BLaER1 (cell line): ENCODE measurements around the gene GPR132.
"Not testable (repeated sequence)": the region's sequence is repeated elsewhere in the genome, so short reads cannot be mapped to it uniquely, and the experiment has no call there.

Experiments
- H3K27ac ChIP-seq: shearing (Covaris generic); formaldehyde crosslinking; 2 replicates; pipeline ENCODE4 v1.8.1; 2022
- H3K27me3 ChIP-seq: shearing (Covaris generic); formaldehyde crosslinking; 2 replicates; pipeline ENCODE4 v1.8.1; 2022
- H3K36me3 ChIP-seq: shearing (Covaris generic); formaldehyde crosslinking; 2 replicates; pipeline ENCODE4 v1.8.1; 2022
- H3K4me1 ChIP-seq: shearing (Covaris generic); formaldehyde crosslinking; 2 replicates; pipeline ENCODE4 v1.8.1; 2022
- H3K4me2 ChIP-seq: shearing (Covaris generic); formaldehyde crosslinking; 2 replicates; pipeline ENCODE4 v1.8.1; 2022
- H3K4me3 ChIP-seq: shearing (Covaris generic); formaldehyde crosslinking; 2 replicates; pipeline ENCODE4 v1.8.1; 2022
- H3K9ac ChIP-seq: shearing (Covaris generic); formaldehyde crosslinking; 2 replicates; pipeline ENCODE4 v1.8.1; 2022
- H3K9me3 ChIP-seq: shearing (Covaris generic); formaldehyde crosslinking; 2 replicates; pipeline ENCODE4 v1.8.1; 2022
- H4K20me1 ChIP-seq: shearing (Covaris generic); formaldehyde crosslinking; 2 replicates; pipeline ENCODE4 v1.8.1; 2022
- Cebpa-rat ChIP-seq: shearing (Covaris generic); IDR thresholded peaks from 2 replicates; pipeline ENCODE4 v1.8.1; 2022

GPR132 gene, protein sequence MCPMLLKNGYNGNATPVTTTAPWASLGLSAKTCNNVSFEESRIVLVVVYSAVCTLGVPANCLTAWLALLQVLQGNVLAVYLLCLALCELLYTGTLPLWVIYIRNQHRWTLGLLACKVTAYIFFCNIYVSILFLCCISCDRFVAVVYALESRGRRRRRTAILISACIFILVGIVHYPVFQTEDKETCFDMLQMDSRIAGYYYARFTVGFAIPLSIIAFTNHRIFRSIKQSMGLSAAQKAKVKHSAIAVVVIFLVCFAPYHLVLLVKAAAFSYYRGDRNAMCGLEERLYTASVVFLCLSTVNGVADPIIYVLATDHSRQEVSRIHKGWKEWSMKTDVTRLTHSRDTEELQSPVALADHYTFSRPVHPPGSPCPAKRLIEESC

DNA sequence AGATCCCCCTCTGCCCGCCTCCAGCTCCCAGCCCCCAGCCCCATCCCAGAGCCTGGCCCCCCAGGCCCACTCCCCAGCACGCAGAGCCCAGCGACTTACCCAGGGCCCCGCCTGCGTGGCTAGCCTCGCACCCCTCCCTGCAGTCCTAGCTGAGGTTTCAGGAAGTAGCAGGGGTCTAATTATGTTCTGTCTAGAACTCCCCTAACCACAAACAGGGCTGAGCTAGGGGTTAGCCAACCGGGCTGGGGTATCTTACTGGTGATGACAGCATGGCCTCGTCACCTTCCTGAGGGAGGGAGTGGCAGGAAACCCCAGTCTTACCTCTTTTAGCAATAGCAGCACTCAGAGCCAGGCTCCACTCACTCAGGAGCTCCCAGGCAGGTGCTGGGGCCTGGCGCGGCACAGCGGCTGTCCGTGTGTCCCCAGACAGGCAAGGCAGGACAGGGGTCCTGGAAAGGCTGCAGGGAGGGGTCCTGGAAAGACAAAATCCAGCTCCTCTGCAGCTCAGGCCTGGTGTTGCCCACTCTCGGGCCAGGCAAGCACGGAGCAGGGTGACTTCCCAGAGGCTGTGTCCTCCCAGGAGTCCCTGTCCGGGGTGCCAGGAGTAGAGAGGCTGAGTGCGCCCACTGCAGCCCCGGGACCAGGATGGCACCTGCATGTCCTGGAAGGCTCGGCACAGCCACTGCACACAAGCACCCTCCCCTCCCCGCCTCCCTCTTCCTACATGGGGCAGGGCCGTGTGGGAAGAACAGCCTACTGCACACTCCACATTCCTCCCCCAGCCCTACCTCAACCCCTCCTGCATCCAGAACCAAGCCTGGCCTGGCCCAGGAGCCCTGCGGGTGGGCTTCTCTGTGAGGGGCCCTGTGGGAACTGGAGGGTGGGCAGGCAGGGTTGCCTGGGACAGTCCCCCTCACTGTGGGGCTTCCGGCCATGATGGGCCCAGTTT, at the start of gene GPR132:
GPR132 (minus strand) TSS at position 151 of the 949 bp plus-strand sequence. CDS start 10,010 bp downstream, outside the sequence.
- Histone ChIP-seq H3K27me3 (no peaks in the 10 kb centered on the region), H4K20me1 (peaks cover 16% of the 10 kb centered on the region; the same call in 1 of the 2 replicates), H3K4me3 (peak within 1 kb of the TSS; percentile 76), H3K27ac (peak within 1 kb of the TSS; percentile 96), H3K36me3 (no peaks in the 10 kb centered on the region), H3K4me1 (peaks cover 97% of the 10 kb centered on the region), H3K4me2 (peak within 1 kb of the TSS; percentile 100), H3K9me3 (no peaks in the 10 kb centered on the region), H3K9ac (peak within 1 kb of the TSS; percentile 88)
- TF ChIP-seq Cebpa-rat: peak; percentile 64; the same call in 1 of the 2 replicates

DNA sequence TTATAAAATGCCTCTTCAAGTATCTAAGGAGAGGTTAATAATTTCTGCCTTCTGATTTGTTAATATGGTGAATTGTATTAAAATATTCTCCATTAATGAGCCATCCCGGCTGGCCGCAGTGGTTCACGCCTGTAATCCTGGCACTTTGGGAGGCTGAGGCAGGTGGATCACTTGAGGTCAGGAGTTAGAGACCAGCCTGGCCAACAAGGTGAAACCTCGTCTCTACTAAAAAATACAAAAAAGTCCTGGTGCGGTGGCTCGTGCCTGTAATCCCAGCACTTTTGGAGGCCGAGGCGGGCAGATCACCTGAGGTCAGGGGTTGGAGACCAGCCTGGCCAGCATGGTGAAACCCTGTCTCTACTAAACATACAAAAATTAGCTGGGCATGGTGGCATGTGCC, 44.0 kb upstream of the GPR132 start:
- H3K4me3 ChIP-seq, H3K4me1 ChIP-seq, H3K9ac ChIP-seq, H3K4me2 ChIP-seq, H3K27ac ChIP-seq, H3K27me3 ChIP-seq, H4K20me1 ChIP-seq: not testable (repeated sequence)
- Histone ChIP-seq H3K9me3 (peaks cover 20% of the 10 kb centered on the region), H3K36me3 (peaks cover 35% of the 10 kb centered on the region; the same call in 1 of the 2 replicates)

DNA sequence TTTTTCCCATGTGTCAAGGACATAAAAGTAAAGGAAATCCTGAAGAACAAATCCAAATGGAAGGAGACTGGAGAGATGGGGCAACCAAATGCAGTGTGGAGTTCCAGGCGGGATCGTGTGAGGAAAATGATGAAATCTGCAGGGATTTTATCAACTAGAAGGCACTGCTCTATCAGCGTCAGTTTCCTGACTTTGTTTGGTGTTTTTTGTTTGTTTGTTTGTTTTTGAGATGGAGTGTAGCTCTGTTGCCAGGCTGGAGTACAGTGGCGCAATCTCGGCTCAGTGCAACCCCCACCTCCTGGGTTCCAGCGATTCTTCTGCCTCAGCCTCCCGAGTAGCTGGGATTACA, 43.3 kb upstream of the GPR132 start:
- no peak overlapping the region for H3K4me2 ChIP-seq

DNA sequence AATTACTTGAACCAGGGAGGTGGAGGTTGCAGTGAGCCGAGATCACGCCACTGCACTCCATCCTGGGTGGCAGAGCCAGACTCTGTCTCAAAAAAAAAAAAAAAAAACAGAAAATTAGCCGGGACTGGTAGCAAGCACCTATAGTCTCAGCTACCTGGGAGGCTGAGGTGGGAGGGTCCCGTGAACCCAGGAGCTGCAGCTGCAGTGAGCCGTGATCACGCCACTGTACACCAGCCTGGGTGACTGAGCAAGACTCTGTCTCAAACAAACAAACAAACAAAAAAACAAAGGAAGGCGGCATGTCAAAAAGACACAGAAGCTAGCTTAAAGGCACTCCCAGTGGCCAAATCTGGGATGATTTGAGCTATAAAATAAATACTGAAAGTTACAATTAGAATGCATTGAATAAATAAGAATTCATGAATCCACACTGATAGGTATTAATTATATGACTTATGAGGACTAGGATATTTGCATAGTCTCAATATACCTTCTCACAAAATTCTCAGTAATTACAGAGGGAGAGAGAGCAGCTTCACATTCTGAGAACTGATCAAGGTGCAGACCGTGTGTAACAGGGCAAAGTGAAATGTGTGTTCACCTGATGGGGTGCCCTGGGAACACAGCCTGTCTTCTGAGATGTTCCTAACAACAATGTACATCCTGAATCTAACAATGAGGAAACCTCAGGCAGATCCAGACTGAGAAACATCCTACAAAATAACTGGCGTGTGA, 42.7 kb upstream of the GPR132 start:
- no peak overlapping the region for H3K9ac ChIP-seq
- H3K9me3 ChIP-seq: peaks cover 22% of the 10 kb centered on the region
- H4K20me1 ChIP-seq: peaks cover 9% of the 10 kb centered on the region; the same call in 1 of the 2 replicates
- no peak for TF ChIP-seq Cebpa-rat
- H3K4me1 ChIP-seq: peaks cover 6% of the 10 kb centered on the region
- peaks cover 37% of the 10 kb centered on the region for H3K36me3 ChIP-seq
- H3K27me3 ChIP-seq: no peaks in the 10 kb centered on the region
- no peak overlapping the region for H3K4me3 ChIP-seq
- no peak overlapping the region for H3K27ac ChIP-seq
- no peak overlapping the region for H3K4me2 ChIP-seq

More for the DNA sequence above, 43.3 kb upstream of the GPR132 start:
- H3K9ac ChIP-seq: no peak overlapping the region
- peaks cover 21% of the 10 kb centered on the region for H3K9me3 ChIP-seq
- no peaks in the 10 kb centered on the region for H3K27me3 ChIP-seq
- H3K36me3 ChIP-seq: peaks cover 36% of the 10 kb centered on the region; the same call in 1 of the 2 replicates
- no peak for TF ChIP-seq Cebpa-rat
- H3K4me1 ChIP-seq: peaks cover 6% of the 10 kb centered on the region
- peaks cover 9% of the 10 kb centered on the region; the same call in 1 of the 2 replicates for H4K20me1 ChIP-seq
- H3K4me3 ChIP-seq: no peak overlapping the region
- H3K27ac ChIP-seq: no peak overlapping the region

DNA sequence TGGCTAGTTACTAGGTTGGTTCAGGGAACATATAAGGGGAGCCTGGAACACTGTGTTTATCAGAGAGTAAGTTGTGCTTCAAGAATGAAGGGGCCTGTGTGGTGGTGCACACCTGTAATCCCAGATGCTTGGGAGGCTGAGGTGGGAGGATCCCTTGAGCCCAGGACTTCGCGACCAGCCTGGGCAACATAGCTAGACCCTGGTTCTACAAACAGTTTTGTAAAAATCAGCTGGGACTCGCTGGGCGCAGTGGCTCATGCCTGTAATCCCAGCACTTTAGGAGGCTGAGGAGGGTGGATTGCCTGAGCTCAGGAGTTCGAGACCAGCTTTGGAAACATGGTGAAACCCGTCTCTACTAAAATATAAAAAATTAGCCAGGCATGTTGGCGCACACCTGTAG, 42.1 kb upstream of the GPR132 start:
- no peak for TF ChIP-seq Cebpa-rat
- Histone ChIP-seq H3K36me3 (peaks cover 43% of the 10 kb centered on the region), H3K4me1 (peaks cover 6% of the 10 kb centered on the region), H3K27ac (no peak overlapping the region), H3K4me2 (no peak overlapping the region), H3K9me3 (peaks cover 28% of the 10 kb centered on the region), H4K20me1 (peaks cover 9% of the 10 kb centered on the region; the same call in 1 of the 2 replicates), H3K4me3 (no peak overlapping the region), H3K9ac (no peak overlapping the region), H3K27me3 (no peaks in the 10 kb centered on the region)

DNA sequence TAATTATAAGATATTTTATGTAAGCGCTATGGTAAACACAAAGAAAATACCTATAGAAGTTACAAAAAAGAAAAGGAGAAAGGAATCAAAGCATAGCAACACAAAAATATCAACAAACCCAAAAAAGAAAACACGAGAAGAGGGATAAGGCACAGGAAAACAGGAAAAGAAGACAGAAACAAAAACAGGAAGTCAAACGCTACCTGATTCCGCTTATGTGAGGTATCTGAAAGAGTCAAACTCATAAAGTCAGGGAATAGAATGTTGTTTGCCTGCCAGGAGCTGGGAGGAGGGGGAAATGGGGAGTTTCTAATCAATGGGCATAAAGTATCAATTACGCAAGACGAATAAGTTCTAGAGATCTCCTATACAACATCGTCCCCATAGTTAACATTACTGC, 39.9 kb upstream of the GPR132 start:
- no peak overlapping the region for H3K9ac ChIP-seq
- H3K4me2 ChIP-seq: peak overlapping the region; percentile 24; the same call in 1 of the 2 replicates
- no peak overlapping the region for H3K4me3 ChIP-seq
- H3K27me3 ChIP-seq: no peaks in the 10 kb centered on the region
- no peak overlapping the region for H3K27ac ChIP-seq
- peaks cover 50% of the 10 kb centered on the region for H3K9me3 ChIP-seq
- H4K20me1 ChIP-seq: peaks cover 9% of the 10 kb centered on the region; the same call in 1 of the 2 replicates
- no peak for TF ChIP-seq Cebpa-rat
- H3K36me3 ChIP-seq: peaks cover 65% of the 10 kb centered on the region
- peaks cover 11% of the 10 kb centered on the region for H3K4me1 ChIP-seq

DNA sequence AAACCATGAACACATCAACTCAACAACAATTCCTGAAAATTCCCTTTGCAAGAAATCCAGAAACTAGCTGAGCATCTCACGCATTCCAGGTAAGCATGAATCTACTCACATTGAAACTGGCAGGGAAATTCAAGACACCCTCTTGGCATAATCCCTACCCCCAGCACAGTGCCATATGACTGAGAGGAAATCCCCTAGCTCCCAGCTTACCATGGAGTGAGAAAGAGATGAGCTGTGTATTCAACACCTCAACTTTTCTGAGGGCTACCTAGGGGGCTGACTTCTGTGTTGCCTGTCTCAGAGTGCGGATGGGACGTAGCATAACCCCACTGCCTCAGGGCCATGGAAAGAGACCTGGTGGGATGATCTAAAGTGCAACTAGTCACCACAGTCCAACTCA, 37.7 kb upstream of the GPR132 start:
- Histone ChIP-seq H3K27ac (no peak overlapping the region), H3K4me1 (peaks cover 20% of the 10 kb centered on the region), H3K4me3 (no peak overlapping the region), H4K20me1 (peaks cover 10% of the 10 kb centered on the region), H3K9me3 (peaks cover 67% of the 10 kb centered on the region), H3K36me3 (peaks cover 77% of the 10 kb centered on the region), H3K9ac (no peak overlapping the region), H3K27me3 (no peaks in the 10 kb centered on the region), H3K4me2 (no peak overlapping the region)
- TF ChIP-seq Cebpa-rat: no peak

DNA sequence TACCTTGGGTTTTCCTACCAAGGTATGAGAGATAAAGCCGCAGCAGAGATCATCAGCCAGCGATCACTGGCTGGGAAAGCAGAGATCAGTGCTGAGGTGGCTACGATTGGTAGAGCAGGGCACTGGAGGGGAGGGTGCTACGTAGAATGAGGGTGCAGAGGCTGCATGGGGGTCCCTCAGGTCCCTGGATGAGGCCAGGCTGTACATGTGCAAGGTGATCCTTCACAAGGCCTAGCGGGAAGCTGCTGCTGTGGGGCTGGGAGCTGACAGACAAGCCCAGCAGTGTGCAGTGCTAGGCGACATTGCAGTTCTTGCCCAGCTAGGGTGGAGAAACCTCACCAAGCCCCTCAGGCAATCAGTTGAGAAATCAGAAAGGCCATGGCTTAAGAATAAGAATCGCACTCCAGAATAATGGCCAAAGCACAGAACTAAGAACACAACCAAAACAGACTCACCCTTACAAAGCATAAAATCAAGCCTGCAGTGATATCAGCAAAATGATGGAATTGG, 37.2 kb upstream of the GPR132 start:
- Histone ChIP-seq H3K9me3 (peaks cover 67% of the 10 kb centered on the region), H3K9ac (no peak overlapping the region), H3K4me3 (no peak overlapping the region), H3K27me3 (no peaks in the 10 kb centered on the region), H3K4me2 (no peak overlapping the region), H3K36me3 (peaks cover 81% of the 10 kb centered on the region), H4K20me1 (peaks cover 15% of the 10 kb centered on the region), H3K27ac (no peak overlapping the region), H3K4me1 (peaks cover 25% of the 10 kb centered on the region)
- no peak for TF ChIP-seq Cebpa-rat

DNA sequence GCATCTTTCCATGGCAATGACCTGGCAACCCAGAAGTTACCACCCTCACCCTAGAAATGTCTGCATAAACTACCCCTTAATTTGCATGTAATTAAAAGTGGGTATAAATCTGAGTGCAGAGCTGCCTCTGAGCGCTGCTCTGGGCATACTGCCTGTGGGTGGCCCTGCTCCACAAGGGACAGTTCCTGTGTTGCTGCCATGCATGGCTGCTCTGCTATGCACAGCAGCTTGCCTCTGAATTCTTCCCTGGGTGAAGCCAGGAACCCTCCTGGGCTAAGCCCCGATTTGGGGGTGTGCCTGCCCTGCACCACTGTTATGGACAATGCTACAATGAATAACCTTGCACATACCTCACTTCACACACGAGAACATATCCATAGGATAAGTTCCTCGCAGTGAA, 35.7 kb upstream of the GPR132 start:
- no peak overlapping the region for H3K27ac ChIP-seq
- TF ChIP-seq Cebpa-rat: no peak
- H3K9ac ChIP-seq: no peak overlapping the region
- H3K4me2 ChIP-seq: no peak overlapping the region
- peaks cover 67% of the 10 kb centered on the region for H3K9me3 ChIP-seq
- peaks cover 29% of the 10 kb centered on the region for H3K4me1 ChIP-seq
- peaks cover 86% of the 10 kb centered on the region for H3K36me3 ChIP-seq
- H3K4me3 ChIP-seq: peak overlapping the region; percentile 11; the same call in 1 of the 2 replicates
- H4K20me1 ChIP-seq: peaks cover 21% of the 10 kb centered on the region
- H3K27me3 ChIP-seq: no peaks in the 10 kb centered on the region
